IPS-NIHi11 (cell line): ENCODE results near the gene TSPAN31.

Experiments used
- DNase-seq: peaks from one replicate; pipeline ENCODE4 v3.0.0; 2012; ENCODE audit warnings: mixed read lengths, low spot score

TSPAN31 gene

DNA sequence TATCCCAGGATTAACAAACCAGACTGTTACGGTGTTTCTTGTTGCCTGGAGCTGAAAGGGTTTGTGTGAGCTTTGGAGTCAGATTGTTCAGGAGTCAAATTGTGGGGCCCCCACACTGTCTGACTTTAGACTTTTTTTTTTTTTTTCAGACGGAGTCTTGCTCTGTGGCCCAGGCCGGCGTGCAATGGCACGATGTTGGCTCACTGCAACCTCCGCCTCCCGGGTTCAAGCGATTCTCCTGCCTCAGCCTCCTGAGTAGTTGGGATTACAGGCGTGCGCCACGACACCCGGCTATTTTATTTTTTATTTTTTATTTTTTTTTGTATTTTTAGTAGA lies 38.6 kb downstream of the TSPAN31 start:
- DNase-seq, result no peak

DNA sequence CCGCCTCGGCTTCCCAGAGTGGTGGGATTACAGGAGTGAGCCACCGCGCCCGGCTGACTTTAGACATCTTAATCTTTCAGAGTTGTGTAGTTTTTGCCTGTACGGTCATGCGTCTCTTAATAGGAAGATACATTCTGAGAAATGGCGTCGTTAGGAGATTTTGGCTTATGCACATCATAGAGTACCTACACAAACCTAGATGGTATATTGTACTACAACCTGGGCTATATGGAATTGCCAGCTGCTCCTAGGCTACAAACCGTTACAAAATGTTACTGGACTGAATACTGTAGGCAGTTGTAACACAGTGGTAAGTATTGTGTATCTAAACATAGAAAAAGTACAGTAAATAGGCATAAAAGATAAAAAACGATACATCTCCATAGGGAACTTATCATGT lies 39.0 kb downstream of the TSPAN31 start:
- no peak for DNase-seq

DNA sequence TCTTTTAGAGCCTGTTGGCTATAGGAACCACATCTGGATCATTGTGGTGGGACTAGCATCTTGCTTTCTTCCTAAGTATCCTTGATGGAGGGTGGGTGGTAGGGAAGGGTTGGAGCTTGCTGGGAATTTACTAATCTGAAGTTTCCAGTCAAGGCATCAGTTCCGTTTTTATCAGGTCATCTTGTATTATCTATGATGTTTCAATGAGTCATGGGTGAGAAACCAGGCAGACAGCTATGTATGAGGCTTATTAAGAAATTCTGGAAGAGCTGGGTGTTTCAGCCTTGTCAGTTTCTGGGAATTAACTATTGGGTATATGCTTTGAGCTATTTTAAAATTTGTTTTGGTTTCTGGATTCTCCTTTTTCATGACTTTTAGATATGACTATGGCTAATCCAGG lies 49.1 kb downstream of the TSPAN31 start:
- DNase-seq, result no peak

DNA sequence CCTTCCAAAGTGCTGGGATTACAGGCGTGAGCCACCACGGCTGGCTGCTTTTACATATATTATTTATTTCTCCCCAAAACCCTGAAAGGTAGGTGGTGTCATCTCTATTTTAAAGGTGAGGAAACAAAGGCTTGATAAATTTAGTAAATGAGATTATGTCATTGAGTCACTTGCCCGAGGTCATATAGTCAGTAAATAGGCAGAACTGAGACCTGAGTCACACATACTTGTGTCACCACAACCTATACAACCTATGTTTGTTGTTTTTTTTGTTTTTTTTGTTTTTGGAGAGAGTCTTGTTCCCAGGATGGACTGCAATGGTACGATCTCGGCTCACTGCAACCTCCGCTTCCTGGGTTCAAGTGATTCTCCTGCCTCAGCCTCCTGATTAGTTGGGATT lies 50.5 kb downstream of the TSPAN31 start:
- no peak for DNase-seq

DNA sequence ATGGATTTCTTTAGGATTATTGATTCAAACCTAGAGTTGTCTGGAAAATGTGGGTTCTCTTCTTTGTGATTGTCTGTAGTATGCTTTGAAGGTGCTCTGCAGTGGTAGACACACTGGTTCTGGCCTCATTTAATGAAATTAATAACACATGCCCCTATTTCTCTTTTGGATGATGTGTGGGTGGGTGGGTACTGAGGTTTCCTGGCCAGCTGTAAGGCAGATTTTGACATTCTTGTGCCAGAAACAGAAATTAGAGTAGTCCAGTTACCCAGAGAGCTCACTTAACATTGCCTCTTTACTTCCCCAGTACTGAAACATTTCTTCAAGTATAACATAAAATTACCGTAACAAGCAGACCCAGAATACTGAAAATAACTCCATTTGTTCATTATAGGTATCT lies 52.2 kb downstream of the TSPAN31 start:
- DNase-seq, result no peak

DNA sequence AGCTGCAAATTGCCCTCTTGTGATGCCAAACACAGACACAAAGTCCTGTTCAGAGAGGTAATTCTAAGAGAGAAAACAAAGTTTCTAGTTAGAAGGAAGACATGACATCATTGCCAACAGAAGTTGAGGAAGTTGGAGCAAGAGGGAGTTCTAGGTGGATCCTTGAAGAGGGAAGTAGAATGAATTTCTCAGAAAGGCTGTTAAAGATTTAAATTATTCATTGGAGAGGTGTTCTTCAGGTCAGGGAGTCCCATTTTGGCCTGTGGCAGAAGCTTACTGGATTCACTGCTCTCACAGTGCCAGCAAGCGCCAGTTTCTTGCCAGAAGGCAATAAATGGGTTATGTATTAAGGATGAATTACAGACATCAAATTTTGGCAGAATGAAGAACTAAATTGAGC lies 53.1 kb downstream of the TSPAN31 start:
- no peak for DNase-seq
